Parathyroid adenoma (tissue), 2 donors: ENCODE data around the gene AGXT2.

Experiments
- H2AFZ ChIP-seq: fragments of 300-600 bp; sonication (generic); one replicate; pipeline ENCODE4 v1.7.0; 2017; ENCODE audit warnings: antibody characterized with exemption, mild to moderate bottlenecking
- H3K27ac ChIP-seq: fragments of 300-600 bp; sonication (generic); one replicate; pipeline ENCODE4 v1.7.0; 2017
- H3K27me3 ChIP-seq: fragments of 300-600 bp; sonication (generic); one replicate; pipeline ENCODE4 v1.7.0; 2017; ENCODE audit warnings: low read length; ENCODE audit not compliant: control insufficient read depth, insufficient read depth
- H3K36me3 ChIP-seq: fragments of 300-600 bp; sonication (generic); one replicate; pipeline ENCODE4 v1.7.0; 2017; ENCODE audit warnings: low read length; ENCODE audit not compliant: control insufficient read depth, insufficient read depth
- H3K4me1 ChIP-seq: fragments of 300-600 bp; sonication (generic); one replicate; pipeline ENCODE4 v1.7.0; 2017; ENCODE audit warnings: control low read depth
- H3K4me2 ChIP-seq: fragments of 300-600 bp; sonication (generic); one replicate; pipeline ENCODE4 v1.7.0; 2017; ENCODE audit warnings: low read length
- H3K4me3 ChIP-seq: fragments of 300-600 bp; sonication (generic); one replicate; pipeline ENCODE4 v1.7.0; 2017; ENCODE audit warnings: low read depth, low read length
- H3K79me2 ChIP-seq: fragments of 300-600 bp; sonication (generic); one replicate; pipeline ENCODE4 v1.7.0; 2017; ENCODE audit warnings: control low read depth
- H3K9ac ChIP-seq: fragments of 300-600 bp; sonication (generic); one replicate; pipeline ENCODE4 v1.7.0; 2017; ENCODE audit warnings: mild to moderate bottlenecking
- H3K9me3 ChIP-seq: fragments of 300-600 bp; sonication (generic); one replicate; pipeline ENCODE4 v1.7.0; 2017; ENCODE audit warnings: low read length; ENCODE audit not compliant: control insufficient read depth
- TF ChIP-seq, protein P1 (sequence below): fragments of 300-600 bp; sonication (generic); IDR thresholded peaks from one replicate; pipeline ENCODE4 v1.7.0; 2017; ENCODE audit warnings: antibody characterized with exemption, mild to moderate bottlenecking
- donor health status: primary hyperparathyroidism.

Gene AGXT2

DNA sequence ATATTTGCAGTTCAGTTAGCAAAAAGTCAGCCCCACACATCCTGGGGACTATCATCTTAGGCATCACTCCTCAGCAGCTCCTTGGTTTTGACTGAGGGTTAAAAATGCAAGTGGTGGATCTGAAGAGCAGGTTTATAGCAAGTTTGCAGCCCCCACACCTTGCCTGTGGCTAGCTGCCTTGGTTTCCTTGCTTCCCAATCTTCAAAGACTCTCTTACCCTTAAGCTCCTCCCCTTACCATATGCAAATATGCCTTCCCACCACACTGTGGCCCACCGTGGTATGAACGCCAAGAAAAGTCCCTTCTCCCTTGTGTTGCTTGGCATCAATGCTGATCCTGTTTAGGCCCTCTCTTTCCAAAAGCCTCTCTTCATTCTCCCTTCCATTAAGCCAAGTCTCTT is 45.0 kb upstream of the AGXT2 start:
- Histone ChIP-seq H3K27ac (no peak overlapping the region), H3K36me3 (no peaks in the 10 kb centered on the region), H3K79me2 (peaks cover 46% of the 10 kb centered on the region), H3K27me3 (no peaks in the 10 kb centered on the region), H2AFZ (no peak overlapping the region), H3K9me3 (no peaks in the 10 kb centered on the region), H3K9ac (no peak overlapping the region), H3K4me1 (peaks cover 15% of the 10 kb centered on the region), H3K4me2 (no peak overlapping the region), H3K4me3 (no peak overlapping the region)
- TF ChIP-seq, protein P1, sequence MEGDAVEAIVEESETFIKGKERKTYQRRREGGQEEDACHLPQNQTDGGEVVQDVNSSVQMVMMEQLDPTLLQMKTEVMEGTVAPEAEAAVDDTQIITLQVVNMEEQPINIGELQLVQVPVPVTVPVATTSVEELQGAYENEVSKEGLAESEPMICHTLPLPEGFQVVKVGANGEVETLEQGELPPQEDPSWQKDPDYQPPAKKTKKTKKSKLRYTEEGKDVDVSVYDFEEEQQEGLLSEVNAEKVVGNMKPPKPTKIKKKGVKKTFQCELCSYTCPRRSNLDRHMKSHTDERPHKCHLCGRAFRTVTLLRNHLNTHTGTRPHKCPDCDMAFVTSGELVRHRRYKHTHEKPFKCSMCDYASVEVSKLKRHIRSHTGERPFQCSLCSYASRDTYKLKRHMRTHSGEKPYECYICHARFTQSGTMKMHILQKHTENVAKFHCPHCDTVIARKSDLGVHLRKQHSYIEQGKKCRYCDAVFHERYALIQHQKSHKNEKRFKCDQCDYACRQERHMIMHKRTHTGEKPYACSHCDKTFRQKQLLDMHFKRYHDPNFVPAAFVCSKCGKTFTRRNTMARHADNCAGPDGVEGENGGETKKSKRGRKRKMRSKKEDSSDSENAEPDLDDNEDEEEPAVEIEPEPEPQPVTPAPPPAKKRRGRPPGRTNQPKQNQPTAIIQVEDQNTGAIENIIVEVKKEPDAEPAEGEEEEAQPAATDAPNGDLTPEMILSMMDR = no peak

- no peak overlapping the region for H3K9ac ChIP-seq
- TF ChIP-seq, protein P1 = no peak
- H3K36me3 ChIP-seq = no peaks in the 10 kb centered on the region
Measured at GRCh38 chr5:35091704-35092103, 44.0 kb upstream of the AGXT2 start.

GRCh38 chr5:35089334-35090314 is 41.9 kb upstream of the AGXT2 start:
- Histone ChIP-seq H3K4me1 (peaks cover 10% of the 10 kb centered on the region), H3K4me3 (no peak overlapping the region), H3K9ac (no peak overlapping the region)

More at GRCh38 chr5:35091704-35092103, 44.0 kb upstream of the AGXT2 start:
- H3K79me2 ChIP-seq = peaks cover 45% of the 10 kb centered on the region
- H3K4me2 ChIP-seq = no peak overlapping the region
- H3K4me3 ChIP-seq = no peak overlapping the region
- H3K4me1 ChIP-seq = peaks cover 5% of the 10 kb centered on the region
- H3K27ac ChIP-seq = no peak overlapping the region
- H2AFZ ChIP-seq = no peak overlapping the region
- no peaks in the 10 kb centered on the region for H3K9me3 ChIP-seq
- H3K27me3 ChIP-seq = no peaks in the 10 kb centered on the region

GRCh38 chr5:35087991-35088390 is 40.2 kb upstream of the AGXT2 start:
- Histone ChIP-seq H3K9me3 (no peaks in the 10 kb centered on the region), H3K4me2 (no peak overlapping the region), H3K4me3 (no peak overlapping the region), H3K36me3 (no peaks in the 10 kb centered on the region), H3K9ac (no peak overlapping the region), H2AFZ (no peak overlapping the region), H3K79me2 (peaks cover 39% of the 10 kb centered on the region), H3K4me1 (peaks cover 10% of the 10 kb centered on the region), H3K27ac (no peak overlapping the region), H3K27me3 (no peaks in the 10 kb centered on the region)
- TF ChIP-seq, protein P1 = no peak

More at GRCh38 chr5:35089334-35090314, 41.9 kb upstream of the AGXT2 start:
- H3K27ac ChIP-seq = no peak overlapping the region
- no peaks in the 10 kb centered on the region for H3K27me3 ChIP-seq
- H3K36me3 ChIP-seq = no peaks in the 10 kb centered on the region
- no peak overlapping the region for H2AFZ ChIP-seq
- TF ChIP-seq, protein P1 = peak; percentile 72
- no peak overlapping the region for H3K4me2 ChIP-seq
- H3K9me3 ChIP-seq = no peaks in the 10 kb centered on the region
- H3K79me2 ChIP-seq = peaks cover 36% of the 10 kb centered on the region
